ENCODE data around the gene BCL7C.

The BCL7C gene

DNA sequence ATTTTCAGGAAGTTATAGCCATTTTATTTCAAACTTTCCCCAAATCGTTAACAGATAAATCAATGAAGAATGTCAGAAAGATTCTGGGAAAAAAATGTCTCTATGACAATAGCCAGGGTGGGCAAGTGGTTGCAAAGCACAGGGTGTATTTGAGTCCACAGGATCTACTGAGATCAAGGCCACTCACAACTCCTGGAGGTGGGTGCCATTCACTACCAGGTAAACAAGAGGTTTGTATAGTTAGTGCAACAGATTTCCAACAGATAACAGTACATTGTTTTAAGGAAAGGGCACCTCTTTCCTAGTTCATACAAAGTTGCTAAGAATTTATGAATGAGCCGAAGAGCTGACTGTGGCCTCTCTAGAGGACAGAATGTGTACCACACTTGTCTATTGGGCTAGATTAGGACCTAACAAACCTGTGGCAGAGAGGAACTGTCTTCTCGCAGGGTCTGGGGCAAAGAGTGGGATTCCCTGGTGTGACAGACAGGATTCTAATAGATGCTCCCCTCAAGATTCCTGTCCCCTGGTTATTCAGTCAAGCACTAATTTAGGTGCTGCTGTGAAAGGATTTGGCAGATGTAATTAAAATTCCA lies 54.9 kb downstream of the BCL7C start (continued):
- TF ChIP-seq, protein P1, sequence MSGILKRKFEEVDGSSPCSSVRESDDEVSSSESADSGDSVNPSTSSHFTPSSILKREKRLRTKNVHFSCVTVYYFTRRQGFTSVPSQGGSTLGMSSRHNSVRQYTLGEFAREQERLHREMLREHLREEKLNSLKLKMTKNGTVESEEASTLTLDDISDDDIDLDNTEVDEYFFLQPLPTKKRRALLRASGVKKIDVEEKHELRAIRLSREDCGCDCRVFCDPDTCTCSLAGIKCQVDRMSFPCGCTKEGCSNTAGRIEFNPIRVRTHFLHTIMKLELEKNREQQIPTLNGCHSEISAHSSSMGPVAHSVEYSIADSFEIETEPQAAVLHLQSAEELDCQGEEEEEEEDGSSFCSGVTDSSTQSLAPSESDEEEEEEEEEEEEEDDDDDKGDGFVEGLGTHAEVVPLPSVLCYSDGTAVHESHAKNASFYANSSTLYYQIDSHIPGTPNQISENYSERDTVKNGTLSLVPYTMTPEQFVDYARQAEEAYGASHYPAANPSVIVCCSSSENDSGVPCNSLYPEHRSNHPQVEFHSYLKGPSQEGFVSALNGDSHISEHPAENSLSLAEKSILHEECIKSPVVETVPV (CRISPR knock-in tag; IDR thresholded peaks at IDR 0.05), result no peak
- TF ChIP-seq CSDC2 (CRISPR knock-in tag; IDR thresholded peaks at IDR 0.05), result no peak
- TF ChIP-seq, protein P2, sequence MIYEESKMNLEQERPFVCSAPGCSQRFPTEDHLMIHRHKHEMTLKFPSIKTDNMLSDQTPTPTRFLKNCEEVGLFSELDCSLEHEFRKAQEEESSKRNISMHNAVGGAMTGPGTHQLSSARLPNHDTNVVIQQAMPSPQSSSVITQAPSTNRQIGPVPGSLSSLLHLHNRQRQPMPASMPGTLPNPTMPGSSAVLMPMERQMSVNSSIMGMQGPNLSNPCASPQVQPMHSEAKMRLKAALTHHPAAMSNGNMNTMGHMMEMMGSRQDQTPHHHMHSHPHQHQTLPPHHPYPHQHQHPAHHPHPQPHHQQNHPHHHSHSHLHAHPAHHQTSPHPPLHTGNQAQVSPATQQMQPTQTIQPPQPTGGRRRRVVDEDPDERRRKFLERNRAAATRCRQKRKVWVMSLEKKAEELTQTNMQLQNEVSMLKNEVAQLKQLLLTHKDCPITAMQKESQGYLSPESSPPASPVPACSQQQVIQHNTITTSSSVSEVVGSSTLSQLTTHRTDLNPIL (CRISPR knock-in tag; IDR thresholded peaks at IDR 0.05; ENCODE audit: low read depth), result no peak
- TF ChIP-seq ZNF8 (CRISPR knock-in tag; IDR thresholded peaks at IDR 0.05), result no peak

DNA sequence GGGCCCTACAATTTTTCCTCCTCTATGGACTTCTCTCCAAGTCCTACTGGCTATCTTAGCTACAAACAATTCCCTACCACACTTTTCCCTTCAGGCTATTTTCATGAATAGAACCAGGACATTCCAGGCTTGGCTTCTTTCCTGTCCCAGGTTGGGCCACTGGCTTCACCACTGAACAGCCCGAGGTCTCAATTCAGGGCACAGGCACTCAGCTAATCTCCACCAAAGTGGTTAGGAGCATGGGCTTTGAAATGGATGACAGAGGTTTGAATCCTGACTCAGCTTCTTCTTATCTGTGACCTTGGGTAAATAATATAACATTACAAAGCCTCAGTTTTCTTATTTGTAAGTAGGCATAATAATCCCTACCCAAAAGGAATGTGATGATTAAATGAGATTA lies 56.0 kb downstream of the BCL7C start:
- ATAC-seq, result no peak
- no peak for TF ChIP-seq GLIS3 (CRISPR knock-in tag; IDR thresholded peaks at IDR 0.05)
- TF ChIP-seq, protein P3, sequence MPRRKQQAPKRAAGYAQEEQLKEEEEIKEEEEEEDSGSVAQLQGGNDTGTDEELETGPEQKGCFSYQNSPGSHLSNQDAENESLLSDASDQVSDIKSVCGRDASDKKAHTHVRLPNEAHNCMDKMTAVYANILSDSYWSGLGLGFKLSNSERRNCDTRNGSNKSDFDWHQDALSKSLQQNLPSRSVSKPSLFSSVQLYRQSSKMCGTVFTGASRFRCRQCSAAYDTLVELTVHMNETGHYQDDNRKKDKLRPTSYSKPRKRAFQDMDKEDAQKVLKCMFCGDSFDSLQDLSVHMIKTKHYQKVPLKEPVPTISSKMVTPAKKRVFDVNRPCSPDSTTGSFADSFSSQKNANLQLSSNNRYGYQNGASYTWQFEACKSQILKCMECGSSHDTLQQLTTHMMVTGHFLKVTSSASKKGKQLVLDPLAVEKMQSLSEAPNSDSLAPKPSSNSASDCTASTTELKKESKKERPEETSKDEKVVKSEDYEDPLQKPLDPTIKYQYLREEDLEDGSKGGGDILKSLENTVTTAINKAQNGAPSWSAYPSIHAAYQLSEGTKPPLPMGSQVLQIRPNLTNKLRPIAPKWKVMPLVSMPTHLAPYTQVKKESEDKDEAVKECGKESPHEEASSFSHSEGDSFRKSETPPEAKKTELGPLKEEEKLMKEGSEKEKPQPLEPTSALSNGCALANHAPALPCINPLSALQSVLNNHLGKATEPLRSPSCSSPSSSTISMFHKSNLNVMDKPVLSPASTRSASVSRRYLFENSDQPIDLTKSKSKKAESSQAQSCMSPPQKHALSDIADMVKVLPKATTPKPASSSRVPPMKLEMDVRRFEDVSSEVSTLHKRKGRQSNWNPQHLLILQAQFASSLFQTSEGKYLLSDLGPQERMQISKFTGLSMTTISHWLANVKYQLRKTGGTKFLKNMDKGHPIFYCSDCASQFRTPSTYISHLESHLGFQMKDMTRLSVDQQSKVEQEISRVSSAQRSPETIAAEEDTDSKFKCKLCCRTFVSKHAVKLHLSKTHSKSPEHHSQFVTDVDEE (CRISPR knock-in tag; IDR thresholded peaks at IDR 0.05), result no peak
- TF ChIP-seq, protein P4, sequence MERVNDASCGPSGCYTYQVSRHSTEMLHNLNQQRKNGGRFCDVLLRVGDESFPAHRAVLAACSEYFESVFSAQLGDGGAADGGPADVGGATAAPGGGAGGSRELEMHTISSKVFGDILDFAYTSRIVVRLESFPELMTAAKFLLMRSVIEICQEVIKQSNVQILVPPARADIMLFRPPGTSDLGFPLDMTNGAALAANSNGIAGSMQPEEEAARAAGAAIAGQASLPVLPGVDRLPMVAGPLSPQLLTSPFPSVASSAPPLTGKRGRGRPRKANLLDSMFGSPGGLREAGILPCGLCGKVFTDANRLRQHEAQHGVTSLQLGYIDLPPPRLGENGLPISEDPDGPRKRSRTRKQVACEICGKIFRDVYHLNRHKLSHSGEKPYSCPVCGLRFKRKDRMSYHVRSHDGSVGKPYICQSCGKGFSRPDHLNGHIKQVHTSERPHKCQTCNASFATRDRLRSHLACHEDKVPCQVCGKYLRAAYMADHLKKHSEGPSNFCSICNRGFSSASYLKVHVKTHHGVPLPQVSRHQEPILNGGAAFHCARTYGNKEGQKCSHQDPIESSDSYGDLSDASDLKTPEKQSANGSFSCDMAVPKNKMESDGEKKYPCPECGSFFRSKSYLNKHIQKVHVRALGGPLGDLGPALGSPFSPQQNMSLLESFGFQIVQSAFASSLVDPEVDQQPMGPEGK (CRISPR knock-in tag; IDR thresholded peaks at IDR 0.05; ENCODE audit: borderline replicate concordance), result no peak
- no peak for TF ChIP-seq ARNTL (CRISPR knock-in tag; IDR thresholded peaks at IDR 0.05; ENCODE audit: borderline replicate concordance, low read depth)
- no peak for TF ChIP-seq TOX (CRISPR knock-in tag; IDR thresholded peaks at IDR 0.05; ENCODE audit: borderline replicate concordance)
- TF ChIP-seq, protein P1 (CRISPR knock-in tag; IDR thresholded peaks at IDR 0.05), result no peak
